Fibroblast of gingiva (primary cell): ENCODE results near the gene CHRFAM7A.
A peak's percentile ranks its signal among the peaks of the same experiment; 100 is the strongest.
"Not testable (repeated sequence)": the region's sequence is repeated elsewhere in the genome, so short reads cannot be mapped to it uniquely, and the experiment has no call there.

Source experiments
- DNase-seq: peaks from one replicate; pipeline ENCODE4 v3.0.0-alpha.2; 2011; ENCODE audit warnings: low read depth

CHRFAM7A gene

GRCh38 chr15:30392766-30393663 is at the start of gene CHRFAM7A:
Gene CHRFAM7A, minus strand, starts transcription at chr15:30393540. Its CDS starts 10,189 bp downstream, at chr15:30383351.
- not testable (repeated sequence) for DNase-seq

- DNase-seq, result not testable (repeated sequence)
Observed at GRCh38 chr15:30438348-30438747, 45.0 kb upstream of the CHRFAM7A start.

- not testable (repeated sequence) for DNase-seq
Observed at GRCh38 chr15:30435878-30436277, 42.5 kb upstream of the CHRFAM7A start.

GRCh38 chr15:30420723-30421122 is 27.4 kb upstream of the CHRFAM7A start:
- not testable (repeated sequence) for DNase-seq

- DNase-seq, result not testable (repeated sequence)
Observed at GRCh38 chr15:30414160-30414559, 20.8 kb upstream of the CHRFAM7A start, which contains the start of gene GOLGA8R. Gene GOLGA8R, minus strand, starts transcription at chr15:30414260. Its CDS starts 98 bp downstream, at chr15:30414162.

- not testable (repeated sequence) for DNase-seq
Observed at GRCh38 chr15:30407636-30408035, 14.3 kb upstream of the CHRFAM7A start.

GRCh38 chr15:30398988-30399387 is 5.6 kb upstream of the CHRFAM7A start:
- DNase-seq, result not testable (repeated sequence)

GRCh38 chr15:30393664-30393991 is 288 bp upstream of the CHRFAM7A start:
- DNase-seq, result not testable (repeated sequence)

- not testable (repeated sequence) for DNase-seq
Observed at GRCh38 chr15:30386318-30386887, 6.9 kb downstream of the CHRFAM7A start.

GRCh38 chr15:30377082-30377413 is 16.3 kb downstream of the CHRFAM7A start:
- not testable (repeated sequence) for DNase-seq

GRCh38 chr15:30376375-30377081 is 16.8 kb downstream of the CHRFAM7A start:
- not testable (repeated sequence) for DNase-seq

- peak; percentile 2 for DNase-seq
Observed at GRCh38 chr15:30375872-30376271, 17.5 kb downstream of the CHRFAM7A start.

- DNase-seq, result not testable (repeated sequence)
Observed at GRCh38 chr15:30374862-30375261, 18.5 kb downstream of the CHRFAM7A start.

- not testable (repeated sequence) for DNase-seq
Observed at GRCh38 chr15:30368271-30368670, 25.1 kb downstream of the CHRFAM7A start.

- DNase-seq, result not testable (repeated sequence)
Observed at GRCh38 chr15:30367246-30367645, 26.1 kb downstream of the CHRFAM7A start.

GRCh38 chr15:30361404-30361803 is 31.9 kb downstream of the CHRFAM7A start:
- not testable (repeated sequence) for DNase-seq

GRCh38 chr15:30360990-30361389 is 32.4 kb downstream of the CHRFAM7A start:
- not testable (repeated sequence) for DNase-seq

GRCh38 chr15:30355043-30355442 is 38.3 kb downstream of the CHRFAM7A start:
- DNase-seq, result not testable (repeated sequence)

- DNase-seq, result not testable (repeated sequence)
Observed at GRCh38 chr15:30349803-30350202, 43.5 kb downstream of the CHRFAM7A start.

- DNase-seq, result not testable (repeated sequence)
Observed at GRCh38 chr15:30336584-30336983, 56.8 kb downstream of the CHRFAM7A start.

GRCh38 chr15:30334152-30334551 is 59.2 kb downstream of the CHRFAM7A start:
- not testable (repeated sequence) for DNase-seq

GRCh38 chr15:30326145-30326544 is 67.2 kb downstream of the CHRFAM7A start:
- not testable (repeated sequence) for DNase-seq
